OCI-LY3 (cell line): Measurements from ENCODE around the gene KAZN.

ENCODE experiments used
- EZH2phosphoT487 ChIP-seq: fragments of 200-600 bp; shearing (Covaris generic); IDR thresholded peaks from 2 replicates; pipeline ENCODE4 v1.6.1; 2018; ENCODE audit warnings: antibody characterized with exemption, mixed run types, low read depth
- TF ChIP-seq, protein P1 (sequence below): fragments of 200-600, 300-600 bp; sonication (generic); IDR thresholded peaks from 2 replicates; pipeline ENCODE4 v1.5.1; 2014; ENCODE audit warnings: antibody characterized with exemption, low read length, low read depth

DNA sequence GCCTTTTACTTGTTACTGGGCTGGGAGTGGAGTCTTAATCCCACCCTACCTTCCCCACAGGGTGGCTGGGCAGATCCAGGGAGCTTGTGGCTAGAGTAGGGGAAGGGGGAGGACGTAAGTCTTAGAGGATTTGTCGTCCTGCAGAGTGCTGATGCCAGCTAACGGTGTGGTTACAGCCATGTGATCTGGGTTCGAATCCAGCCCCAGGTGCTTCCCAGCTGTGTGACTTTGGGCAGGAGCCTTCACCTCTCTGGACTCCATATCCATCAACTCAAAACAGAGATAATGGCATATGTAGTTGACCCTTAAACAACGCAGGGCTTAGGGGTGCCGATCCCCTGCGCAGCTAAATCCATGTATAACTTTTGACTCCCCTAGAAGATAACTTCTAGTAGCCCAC is 446.6 kb downstream of the KAZN start:
- TF ChIP-seq, protein P1, sequence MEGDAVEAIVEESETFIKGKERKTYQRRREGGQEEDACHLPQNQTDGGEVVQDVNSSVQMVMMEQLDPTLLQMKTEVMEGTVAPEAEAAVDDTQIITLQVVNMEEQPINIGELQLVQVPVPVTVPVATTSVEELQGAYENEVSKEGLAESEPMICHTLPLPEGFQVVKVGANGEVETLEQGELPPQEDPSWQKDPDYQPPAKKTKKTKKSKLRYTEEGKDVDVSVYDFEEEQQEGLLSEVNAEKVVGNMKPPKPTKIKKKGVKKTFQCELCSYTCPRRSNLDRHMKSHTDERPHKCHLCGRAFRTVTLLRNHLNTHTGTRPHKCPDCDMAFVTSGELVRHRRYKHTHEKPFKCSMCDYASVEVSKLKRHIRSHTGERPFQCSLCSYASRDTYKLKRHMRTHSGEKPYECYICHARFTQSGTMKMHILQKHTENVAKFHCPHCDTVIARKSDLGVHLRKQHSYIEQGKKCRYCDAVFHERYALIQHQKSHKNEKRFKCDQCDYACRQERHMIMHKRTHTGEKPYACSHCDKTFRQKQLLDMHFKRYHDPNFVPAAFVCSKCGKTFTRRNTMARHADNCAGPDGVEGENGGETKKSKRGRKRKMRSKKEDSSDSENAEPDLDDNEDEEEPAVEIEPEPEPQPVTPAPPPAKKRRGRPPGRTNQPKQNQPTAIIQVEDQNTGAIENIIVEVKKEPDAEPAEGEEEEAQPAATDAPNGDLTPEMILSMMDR: no peak
- no peak for TF ChIP-seq EZH2phosphoT487
